ENCODE results near the gene SHROOM2.
"Not testable (repeated sequence)": the region's sequence is repeated elsewhere in the genome, so short reads cannot be mapped to it uniquely, and the experiment has no call there.

The SHROOM2 gene

GRCh38 chrX:9775930-9776329 lies 10.3 kb upstream of the SHROOM2 start:
- in situ Hi-C loops (cut with HindIII; ENCODE audit: low sequenced_read_pairs): no loop called here

GRCh38 chrX:9781941-9782340 lies 4.3 kb upstream of the SHROOM2 start:
- in situ Hi-C loops (cut with HindIII; ENCODE audit: low sequenced_read_pairs): no loop called here

- in situ Hi-C loops (cut with HindIII; ENCODE audit: low sequenced_read_pairs): no loop called here
Observed at GRCh38 chrX:9784332-9784731, 1.9 kb upstream of the SHROOM2 start.

GRCh38 chrX:9785254-9785943 lies 830 bp upstream of the SHROOM2 start:
- in situ Hi-C loops (cut with HindIII; ENCODE audit: low sequenced_read_pairs): no loop called here

GRCh38 chrX:9786798-9787635 lies 788 bp downstream of the SHROOM2 start:
- in situ Hi-C loops (cut with HindIII; ENCODE audit: low sequenced_read_pairs): no loop called here

- in situ Hi-C loops (cut with HindIII; ENCODE audit: low sequenced_read_pairs): no loop called here
Observed at GRCh38 chrX:9788911-9789310, 2.7 kb downstream of the SHROOM2 start.

GRCh38 chrX:9789555-9789954 lies 3.3 kb downstream of the SHROOM2 start:
- in situ Hi-C loops (cut with HindIII; ENCODE audit: low sequenced_read_pairs): no loop called here

- in situ Hi-C loops (cut with HindIII; ENCODE audit: low sequenced_read_pairs): no loop called here
Observed at GRCh38 chrX:9790866-9791265, 4.6 kb downstream of the SHROOM2 start.

GRCh38 chrX:9794495-9794894 lies 8.3 kb downstream of the SHROOM2 start:
- in situ Hi-C loops (cut with HindIII; ENCODE audit: low sequenced_read_pairs): no loop called here

GRCh38 chrX:9797384-9798360 lies 11.4 kb downstream of the SHROOM2 start:
- in situ Hi-C loops (cut with HindIII; ENCODE audit: low sequenced_read_pairs): no loop called here

- in situ Hi-C loops (cut with HindIII; ENCODE audit: low sequenced_read_pairs): no loop called here
Observed at GRCh38 chrX:9802737-9803136, 16.5 kb downstream of the SHROOM2 start.

GRCh38 chrX:9804444-9804843 lies 18.2 kb downstream of the SHROOM2 start:
- in situ Hi-C loops (cut with HindIII; ENCODE audit: low sequenced_read_pairs): no loop called here

GRCh38 chrX:9805956-9806355 lies 19.7 kb downstream of the SHROOM2 start:
- in situ Hi-C loops (cut with HindIII; ENCODE audit: low sequenced_read_pairs): no loop called here

- in situ Hi-C loops (cut with HindIII; ENCODE audit: low sequenced_read_pairs): no loop called here
Observed at GRCh38 chrX:9807355-9808182, 21.3 kb downstream of the SHROOM2 start.

- in situ Hi-C loops (cut with HindIII; ENCODE audit: low sequenced_read_pairs): not testable (repeated sequence)
Observed at GRCh38 chrX:9809876-9810275, 23.6 kb downstream of the SHROOM2 start.

GRCh38 chrX:9811086-9811485 lies 24.9 kb downstream of the SHROOM2 start:
- in situ Hi-C loops (cut with HindIII; ENCODE audit: low sequenced_read_pairs): not testable (repeated sequence)

- in situ Hi-C loops (cut with HindIII; ENCODE audit: low sequenced_read_pairs): no loop called here
Observed at GRCh38 chrX:9816084-9816700, 30.0 kb downstream of the SHROOM2 start.

GRCh38 chrX:9821572-9821971 lies 35.3 kb downstream of the SHROOM2 start:
- in situ Hi-C loops (cut with HindIII; ENCODE audit: low sequenced_read_pairs): no loop called here

- in situ Hi-C loops (cut with HindIII; ENCODE audit: low sequenced_read_pairs): no loop called here
Observed at GRCh38 chrX:9824554-9824953, 38.3 kb downstream of the SHROOM2 start.

Measured in DLD1 (cell line).